NCI-H2107 treated with DMSO at 0.1 percent for 48 hours (cell line): ENCODE results near the gene OR56A3.
"Not testable (repeated sequence)": the region's sequence is repeated elsewhere in the genome, so short reads cannot be mapped to it uniquely, and the experiment has no call there.

Source experiments
- DNase-seq: peaks from one replicate; lab custom pipeline; 2025; ENCODE audit not compliant: unreplicated experiment; lab: John Stamatoyannopoulos, UW

Gene OR56A3, protein sequence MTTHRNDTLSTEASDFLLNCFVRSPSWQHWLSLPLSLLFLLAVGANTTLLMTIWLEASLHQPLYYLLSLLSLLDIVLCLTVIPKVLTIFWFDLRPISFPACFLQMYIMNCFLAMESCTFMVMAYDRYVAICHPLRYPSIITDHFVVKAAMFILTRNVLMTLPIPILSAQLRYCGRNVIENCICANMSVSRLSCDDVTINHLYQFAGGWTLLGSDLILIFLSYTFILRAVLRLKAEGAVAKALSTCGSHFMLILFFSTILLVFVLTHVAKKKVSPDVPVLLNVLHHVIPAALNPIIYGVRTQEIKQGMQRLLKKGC

DNA sequence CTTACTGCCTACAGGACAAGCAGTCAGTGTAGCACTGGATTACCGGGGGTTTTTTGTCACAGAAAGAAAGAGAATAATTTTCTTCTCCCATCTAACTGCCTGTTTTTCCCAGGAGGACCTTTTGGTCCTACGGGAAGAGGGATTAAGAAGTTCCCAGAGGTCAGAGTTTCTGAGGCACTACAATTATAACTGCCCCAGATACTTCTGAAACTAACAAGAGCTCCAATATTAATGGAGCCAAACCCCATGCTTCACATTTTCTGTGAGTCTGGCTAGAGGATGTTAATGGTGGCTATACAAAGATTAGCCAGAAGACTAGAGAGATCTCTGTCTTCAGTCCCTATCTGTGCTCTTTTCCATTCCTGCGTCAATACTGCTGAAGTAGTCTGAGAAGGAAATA is at the start of gene OR56A3:
Gene OR56A3 (plus strand): TSS at position 301 of the 400 bp plus-strand sequence. CDS start 5,096 bp downstream, outside the sequence.
- no peak for DNase-seq

DNA sequence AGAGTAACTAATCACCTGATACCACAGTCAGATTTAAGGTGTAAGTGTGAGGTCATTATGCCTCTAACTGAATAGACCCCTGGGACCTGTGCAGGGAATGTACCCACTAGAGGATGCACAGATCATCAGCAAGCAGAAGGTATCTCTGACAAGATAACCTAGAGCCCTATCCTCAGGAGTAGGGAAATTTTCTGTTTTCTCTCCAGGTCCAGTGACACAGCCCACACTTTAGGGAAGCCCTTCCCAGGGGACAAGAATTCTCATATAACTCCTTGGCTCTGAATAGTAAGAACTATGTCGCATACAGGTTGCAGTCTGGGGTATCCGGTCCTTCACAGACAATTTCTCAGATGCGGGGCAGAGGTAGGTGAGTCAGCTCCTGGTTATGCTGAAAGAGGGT is 49.1 kb upstream of the OR56A3 start, which contains the start of gene OR52E5:
Gene OR52E5 (plus strand): TSS at position 301 of the 400 bp plus-strand sequence. CDS start 7,569 bp downstream, outside the sequence.
- no peak for DNase-seq

DNA sequence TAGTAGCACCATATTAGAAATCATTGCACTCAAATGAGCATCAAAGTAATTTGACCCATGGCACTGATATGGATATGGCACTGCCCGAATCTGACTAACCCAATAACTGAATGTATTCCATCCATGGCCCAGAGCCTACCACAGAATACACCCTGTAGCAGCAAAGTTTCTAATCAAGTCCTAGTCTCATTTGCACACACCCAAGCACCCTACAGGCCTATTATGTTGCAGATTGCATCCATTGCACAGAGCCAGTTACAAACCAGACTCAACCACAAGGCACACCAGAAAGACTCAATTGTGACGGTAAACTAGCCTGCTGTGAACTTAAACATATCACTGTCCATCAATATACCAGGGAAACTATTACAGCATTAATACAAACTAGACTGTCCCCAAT is 42.5 kb upstream of the OR56A3 start:
- no peak for DNase-seq

DNA sequence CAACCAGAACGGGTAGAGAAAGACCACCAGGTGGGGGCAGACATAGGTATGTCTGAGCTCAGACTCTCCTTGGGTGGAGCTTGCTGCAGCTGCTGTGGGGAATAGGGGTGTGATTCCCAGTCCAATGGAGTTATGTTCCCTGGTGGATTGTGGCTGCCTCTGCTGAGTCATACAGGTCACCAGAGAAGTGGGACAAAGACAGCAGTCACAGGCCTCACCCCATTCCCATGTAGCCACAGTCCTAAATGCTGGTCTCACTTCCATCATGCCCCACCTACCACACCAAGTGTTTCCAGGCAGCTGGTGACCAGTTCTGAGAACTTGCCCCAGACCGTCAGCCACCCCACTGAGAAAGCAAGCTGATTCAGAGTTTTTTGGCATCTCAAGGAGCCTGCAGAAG is 31.5 kb upstream of the OR56A3 start:
- no peak for DNase-seq

DNA sequence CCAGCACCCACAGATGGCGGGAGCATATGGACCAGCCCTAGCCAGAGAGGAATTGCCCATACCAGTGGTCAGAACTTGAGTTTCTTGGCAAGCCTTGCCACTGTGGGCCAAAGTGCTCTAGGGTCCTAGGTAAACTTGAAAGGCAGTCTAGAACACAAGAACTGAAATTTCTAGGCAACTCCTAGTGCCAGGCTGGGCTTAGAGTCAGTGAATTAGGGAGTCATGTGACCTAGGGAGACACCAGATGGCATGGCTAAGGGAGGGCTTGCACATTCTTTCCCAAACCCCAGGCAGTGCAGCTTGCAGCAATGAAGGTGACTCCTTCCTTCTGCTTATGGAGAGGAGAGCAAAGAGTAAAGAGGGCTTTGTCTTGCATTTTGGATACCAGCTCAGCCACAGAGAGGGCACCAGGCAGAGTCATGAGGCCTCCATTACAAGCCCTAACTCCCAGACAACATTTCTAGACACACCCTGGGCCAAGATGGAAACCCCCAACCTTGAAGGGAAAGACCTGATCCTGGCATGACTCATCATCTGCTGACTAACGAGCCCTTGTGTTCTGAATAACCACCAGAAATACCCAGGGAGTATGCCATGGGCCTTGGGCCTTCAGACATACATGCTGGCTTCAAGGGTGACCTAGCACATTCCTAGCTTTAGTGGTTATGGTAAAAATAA is 19.2 kb upstream of the OR56A3 start:
- no peak for DNase-seq

DNA sequence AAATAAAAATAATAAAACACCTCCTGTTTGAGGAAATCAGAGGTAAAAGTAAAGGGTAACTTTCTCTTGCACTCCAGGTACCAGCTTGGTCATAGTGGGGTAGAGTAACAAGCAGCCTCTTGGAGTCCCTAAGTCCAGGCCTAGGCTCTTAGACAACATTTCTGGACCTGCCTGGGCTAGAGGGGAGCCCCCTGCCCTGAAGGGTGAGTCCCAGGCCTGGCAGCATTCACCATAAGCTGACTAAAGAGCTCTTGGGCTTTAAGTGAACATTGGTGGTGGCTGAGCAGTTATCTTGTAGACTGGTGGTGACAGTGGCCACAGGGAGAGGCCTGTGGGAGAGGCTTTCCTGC is 18.6 kb upstream of the OR56A3 start:
- no peak for DNase-seq

DNA sequence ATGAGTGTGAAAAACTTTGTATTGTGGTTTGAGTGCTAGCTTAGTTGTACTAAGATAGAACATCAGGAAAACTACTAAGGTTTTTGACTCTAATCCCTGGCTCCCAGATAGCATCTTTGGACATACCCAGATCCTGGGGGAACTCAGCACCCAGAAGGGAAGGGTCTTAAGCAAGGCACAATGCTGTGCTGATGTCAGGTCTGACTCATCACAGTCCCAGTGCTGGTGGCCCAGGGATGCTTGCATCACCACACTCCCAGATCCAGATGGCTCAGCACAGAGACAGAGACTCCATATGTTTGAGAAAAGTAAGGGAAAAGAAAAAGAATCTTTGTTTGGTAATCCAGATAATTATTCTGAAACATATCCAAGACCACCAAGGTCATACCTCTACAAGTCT is 18.3 kb upstream of the OR56A3 start:
- no peak for DNase-seq

DNA sequence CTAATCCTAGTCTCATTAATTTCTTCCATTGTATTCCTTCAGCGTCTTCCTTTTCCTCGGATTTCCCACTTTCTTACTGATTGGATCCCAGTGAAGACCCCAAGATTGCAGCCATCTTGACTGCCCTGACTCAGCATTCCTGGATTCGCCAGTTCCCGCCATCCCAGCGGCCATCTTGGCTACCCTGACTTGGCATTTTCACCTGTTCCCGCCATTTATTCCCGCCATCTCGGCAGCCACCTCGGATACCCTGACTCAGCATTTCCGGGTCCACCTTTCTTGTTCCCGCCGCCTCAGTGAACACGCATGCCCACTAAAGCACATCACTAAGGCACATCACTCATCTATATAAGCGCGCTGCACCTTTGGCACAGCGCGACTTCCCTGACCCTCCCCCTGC is 13.8 kb upstream of the OR56A3 start:
- no peak for DNase-seq

DNA sequence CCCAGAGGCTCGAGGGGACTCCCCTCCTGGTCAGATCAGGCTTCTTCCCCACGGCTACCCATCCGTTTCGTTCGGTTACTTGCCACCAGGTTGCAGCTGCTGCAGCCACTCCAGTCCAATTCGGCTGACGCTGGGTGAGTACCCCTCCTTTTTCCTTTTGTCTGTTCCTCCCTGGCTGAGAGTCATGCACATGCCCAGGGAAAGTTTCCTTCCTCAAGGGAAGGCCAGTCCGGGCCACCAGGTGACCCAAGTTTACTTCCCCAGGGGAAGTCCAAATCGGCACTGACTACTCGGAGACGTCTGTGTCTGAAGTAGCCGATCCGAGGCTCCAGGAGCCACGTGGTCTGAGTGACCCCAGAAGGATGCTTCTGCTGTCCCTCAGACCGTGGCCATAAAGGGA is 13.2 kb upstream of the OR56A3 start:
- no peak for DNase-seq

DNA sequence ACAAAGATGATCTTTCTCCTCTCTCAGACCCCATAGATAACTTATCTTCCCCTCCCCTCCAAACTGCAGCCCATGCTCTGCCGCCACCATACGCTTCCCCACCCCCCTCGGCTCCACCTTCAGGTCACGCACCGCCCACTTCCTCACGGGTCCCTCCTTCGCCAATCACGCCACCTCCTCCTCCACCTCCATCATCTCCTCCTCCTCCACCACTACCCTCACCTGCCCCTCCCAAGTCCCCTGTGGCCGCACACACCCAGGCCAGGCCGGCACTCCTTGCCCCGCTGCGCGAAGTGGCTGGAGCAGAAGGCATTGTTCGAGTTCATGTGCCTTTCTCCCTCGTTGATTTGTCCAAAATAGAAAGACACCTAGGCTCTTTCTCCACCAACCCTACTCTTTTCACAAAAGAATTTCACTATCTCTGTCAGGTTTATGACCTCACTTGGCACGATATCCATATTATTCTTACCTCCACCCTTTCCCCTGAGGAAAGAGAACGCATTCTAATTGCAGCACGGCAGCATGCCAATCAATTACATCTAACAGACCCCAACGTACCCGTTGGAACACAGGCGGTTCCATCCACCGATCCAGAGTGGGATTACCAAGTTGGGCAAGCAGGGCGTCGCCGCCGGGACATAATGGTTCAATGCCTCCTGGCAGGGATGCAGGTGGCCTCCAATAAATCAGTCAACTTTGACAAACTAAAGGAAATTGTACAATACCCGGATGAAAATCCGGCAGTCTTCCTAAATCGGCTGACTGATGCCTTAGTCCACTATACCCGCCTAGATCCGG is 12.3 kb upstream of the OR56A3 start:
- no peak for DNase-seq

DNA sequence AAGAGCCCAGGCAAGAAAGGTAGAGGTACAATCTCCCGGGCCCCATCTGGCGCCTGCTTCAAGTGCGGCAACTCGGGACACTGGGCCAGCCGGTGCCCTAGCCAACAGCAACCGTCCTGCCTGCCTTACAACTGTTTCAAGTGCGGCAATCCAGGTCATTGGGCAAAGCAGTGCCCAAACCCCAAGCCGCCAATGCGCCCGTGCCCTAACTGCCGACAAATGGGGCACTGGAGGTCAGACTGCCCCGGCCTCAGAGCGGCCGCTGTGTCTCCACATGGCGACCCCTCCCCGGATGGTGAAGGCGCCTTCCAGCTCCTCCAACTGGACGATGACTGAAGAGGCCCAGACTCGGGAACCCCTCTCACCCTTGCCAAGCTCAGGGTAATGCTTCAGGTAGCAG is 11.4 kb upstream of the OR56A3 start:
- DNase-seq = no peak

DNA sequence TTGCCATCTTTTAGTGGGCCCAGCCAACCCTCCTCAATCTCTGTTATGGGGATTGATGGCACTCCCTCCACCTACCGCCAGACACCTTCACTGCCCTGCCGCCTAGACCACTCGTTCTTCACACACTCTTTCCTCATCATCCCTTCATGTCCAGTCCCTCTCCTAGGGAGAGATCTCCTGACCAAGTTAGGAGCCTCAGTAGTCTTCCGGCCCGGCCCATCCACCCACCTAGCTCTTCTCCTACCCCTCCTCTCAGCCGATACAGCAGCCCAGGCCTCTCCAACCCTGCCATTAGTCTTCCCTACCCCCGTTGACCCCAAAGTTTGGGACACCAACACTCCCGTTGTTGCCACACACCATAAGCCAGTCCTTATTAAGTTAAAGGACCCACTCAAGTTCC is 11.0 kb upstream of the OR56A3 start:
- DNase-seq = no peak

DNA sequence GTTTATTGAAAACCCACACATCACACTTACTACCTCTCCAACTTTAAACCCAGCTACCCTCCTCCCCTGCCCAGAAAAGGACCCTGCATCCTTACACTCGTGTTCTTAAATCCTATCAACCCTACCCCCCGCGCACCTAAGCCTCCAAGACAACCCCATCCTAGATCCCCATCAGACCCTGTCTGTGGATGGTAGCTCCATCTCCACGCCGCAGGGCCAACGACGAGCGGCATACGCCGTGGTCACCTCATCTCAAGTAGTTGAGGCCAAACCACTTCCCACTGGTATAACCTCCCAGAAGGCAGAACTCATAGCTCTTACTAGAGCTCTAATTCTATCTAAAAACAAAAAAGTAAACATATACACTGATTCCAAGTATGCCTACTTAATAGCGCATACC is 9.4 kb upstream of the OR56A3 start:
- DNase-seq = no peak

DNA sequence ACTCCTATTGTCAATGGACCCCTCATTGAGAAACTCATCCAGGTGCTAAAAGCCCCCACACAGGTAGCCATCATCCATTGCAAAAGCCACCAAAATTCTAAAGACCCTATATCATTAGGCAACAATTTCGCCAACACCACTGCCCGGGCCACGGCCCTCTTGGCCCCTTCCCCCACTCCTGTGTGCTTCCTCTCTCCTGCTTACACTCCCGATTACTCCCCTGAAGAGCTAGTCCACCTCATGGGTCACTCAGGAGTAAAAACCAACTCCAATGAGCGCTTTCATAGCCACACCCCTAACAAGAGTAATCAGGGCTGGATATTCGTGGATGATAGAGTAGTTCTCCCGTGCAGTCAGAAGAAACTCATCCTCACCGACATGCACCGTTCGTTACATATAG is 8.9 kb upstream of the OR56A3 start:
- DNase-seq = no peak

DNA sequence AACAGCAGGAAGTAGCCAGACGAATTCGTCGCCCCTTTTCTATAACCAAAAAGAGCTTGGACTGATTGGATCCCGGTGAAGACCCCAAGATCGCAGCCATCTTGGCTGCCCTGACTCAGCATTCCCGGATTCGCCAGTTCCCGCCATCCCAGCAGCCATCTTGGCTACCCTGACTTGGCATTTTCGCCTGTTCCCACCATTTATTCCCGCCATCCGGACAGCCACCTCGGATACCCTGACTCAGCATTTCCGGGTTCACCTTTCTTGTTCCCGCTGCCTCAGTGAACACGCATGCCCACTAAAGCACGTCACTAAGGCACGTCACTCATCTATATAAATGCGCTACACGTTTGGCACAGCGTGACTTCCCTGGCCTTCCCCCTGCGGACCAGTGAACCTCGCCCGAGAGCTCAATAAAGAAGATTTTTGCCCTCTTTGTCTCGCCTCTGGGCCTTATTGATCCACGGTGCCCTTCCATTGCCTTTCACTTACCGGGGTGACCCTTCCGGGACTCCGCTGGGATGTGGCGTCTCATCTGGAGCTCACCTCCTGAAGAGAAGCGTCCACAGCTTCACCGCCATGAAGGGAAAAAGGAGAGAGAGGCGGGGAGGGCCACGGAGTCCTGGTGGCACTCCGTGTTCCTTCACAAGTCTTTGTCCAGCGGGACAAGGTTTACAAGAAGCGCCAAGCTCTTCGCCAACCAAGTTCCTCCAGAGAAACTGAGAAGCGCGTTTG is 4.0 kb upstream of the OR56A3 start:
- no peak for DNase-seq

DNA sequence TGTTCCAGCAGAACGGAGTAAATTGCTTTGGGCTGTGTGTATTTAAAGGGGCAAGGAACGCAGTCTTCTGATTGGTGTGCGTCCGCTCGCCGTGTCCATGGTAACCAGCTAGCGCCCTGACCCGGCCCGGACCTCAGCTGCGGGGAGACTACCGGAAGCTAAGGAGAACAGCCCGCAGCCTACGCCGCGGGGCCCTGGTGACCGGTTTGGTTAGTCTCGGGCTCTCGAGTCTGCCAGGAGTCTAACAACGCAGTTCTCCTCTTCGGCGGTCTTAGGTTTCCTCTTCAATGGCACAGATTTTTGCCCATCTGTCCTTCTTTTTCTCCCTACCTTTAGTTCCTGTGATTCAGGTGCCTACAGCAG is 3.5 kb upstream of the OR56A3 start:
- DNase-seq = no peak

DNA sequence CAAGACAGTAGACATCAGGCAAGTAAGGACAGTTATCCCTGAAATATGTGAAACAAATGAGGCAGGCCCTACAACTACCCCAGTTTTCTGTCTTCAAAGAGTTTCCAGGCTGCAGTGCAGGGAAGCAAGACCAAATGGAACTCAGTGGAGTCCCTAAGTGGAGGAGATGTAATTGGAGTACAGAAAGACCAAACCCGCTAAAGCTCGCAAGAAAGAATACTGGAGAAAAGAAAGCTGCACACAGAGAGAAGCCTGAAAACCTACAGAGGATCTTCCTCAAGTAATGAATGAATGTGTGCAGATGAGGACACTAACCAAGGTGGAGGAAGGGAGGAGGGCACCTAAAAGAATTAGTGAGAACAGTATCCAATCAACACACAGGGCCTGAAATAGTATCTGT is 1.3 kb upstream of the OR56A3 start:
- no peak for DNase-seq

DNA sequence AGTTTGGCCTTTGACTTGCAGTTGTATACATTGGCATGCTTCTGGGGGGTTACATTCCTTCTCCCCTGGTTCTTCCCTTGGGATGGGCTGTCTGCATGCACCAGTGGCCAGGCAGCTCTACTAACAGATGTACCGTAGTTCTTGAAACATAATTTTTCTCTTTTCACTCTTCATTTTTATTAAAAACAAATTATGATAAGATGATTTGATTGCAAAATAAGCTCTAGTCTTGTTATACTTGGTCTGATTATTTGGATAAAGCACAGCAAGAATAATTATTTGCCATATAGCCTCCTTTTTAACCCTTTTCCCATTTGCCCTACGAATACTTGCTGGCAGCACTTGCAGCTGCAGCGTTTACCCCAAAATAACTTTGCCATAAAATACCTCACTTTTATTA is 13.5 kb downstream of the OR56A3 start:
- no peak for DNase-seq

DNA sequence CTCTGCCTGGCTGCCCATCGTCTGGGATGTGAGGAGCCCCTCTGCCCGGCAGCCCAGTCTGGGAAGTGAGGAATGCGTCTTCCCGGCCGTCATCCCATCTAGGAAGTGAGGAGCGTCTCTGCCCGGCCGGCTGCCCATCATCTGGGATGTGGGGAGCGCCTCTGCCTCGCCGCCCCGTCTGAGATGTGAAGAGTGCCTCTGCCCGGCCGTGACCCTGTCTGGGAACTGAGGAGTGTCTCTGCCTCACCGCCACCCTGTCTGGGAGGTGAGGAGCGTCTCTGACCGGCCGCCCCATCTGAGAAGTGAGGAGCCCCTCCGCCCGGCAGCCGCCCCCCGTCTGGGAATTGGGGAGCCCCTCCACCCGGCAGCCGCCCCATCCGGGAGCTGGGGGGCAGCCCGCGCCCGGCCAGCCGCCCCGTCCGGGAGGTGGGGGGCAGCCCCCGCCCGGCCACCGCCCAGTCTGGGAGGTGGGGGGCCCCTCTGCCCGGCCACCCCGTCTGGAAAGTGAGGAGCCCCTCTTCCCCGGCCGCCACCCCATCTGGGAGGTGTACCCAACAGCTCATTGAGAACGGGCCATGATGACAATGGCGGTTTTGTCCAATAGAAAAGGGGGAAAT is 18.8 kb downstream of the OR56A3 start:
- not testable (repeated sequence) for DNase-seq

DNA sequence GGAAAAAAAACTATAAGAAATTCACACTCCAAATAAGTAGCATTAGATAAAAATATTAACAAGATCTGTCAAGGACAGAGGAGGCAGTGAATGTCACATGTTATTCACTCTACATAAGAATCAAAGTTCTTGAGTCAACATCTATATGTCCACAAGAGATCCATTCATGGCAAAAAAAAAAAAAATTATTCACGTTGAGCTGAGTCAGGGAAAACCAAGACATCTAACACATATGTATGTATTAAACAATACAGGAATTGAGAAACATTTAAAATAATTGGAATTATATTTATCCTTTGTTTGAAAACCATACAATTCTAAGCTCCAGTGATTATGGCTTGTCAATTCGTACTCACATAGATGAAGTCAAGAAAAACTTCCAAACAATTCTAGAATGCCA is 24.9 kb downstream of the OR56A3 start:
- no peak for DNase-seq

DNA sequence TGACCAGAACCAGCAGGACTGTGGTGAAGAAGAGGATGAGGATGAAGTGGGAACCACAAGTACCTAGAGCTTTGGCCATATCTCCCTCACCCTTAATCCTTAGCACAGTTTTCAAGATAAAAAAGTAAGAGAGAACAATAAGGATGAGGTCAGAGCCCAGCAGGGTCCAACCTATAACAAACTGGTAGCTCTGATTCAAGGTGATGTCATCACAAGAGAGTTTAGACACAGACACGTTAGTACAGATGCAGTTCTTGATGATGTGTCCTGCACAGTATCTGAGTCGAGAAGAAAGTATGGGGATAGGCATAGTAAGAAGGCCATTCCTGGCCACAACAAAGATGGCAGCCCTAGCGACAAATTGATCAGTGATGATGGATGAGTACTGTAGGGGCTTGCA is 25.7 kb downstream of the OR56A3 start:
- DNase-seq = no peak
